ENCODE measurements around the gene SLC22A14. TPM values are rescaled to one million over a fixed set of nuclear protein-coding genes. Genes with fewer than 3 reads are reported as not detected.

SLC22A14 gene
- total RNA-seq, 4 donors from 2014 or later: 0.19 to 0.53 TPM; not detected in 2

- Histone ChIP-seq H3K9me3 (no peaks in the 10 kb centered on the region), H3K36me3 (peaks cover 0 to 4% (median 0%) of the 10 kb centered on the region in 3 donors), H3K4me1 (peaks cover 0 to 10% (median 4%) of the 10 kb centered on the region in 3 donors), H3K27ac (no peak overlapping the region), H3K27me3 (no peaks in the 10 kb centered on the region), H3K4me3 (no peak overlapping the region)
- WGBS, 2 donors: 70 to 87% methylated on average over 1 of the region's 1 CpG
- DNase-seq: no peak
- intact Hi-C loops (cut with DNase I): no loop called here
- TF ChIP-seq POLR2A (IDR thresholded peaks at IDR 0.05) (no peak), CTCF (IDR thresholded peaks at IDR 0.05) (no peak)
These were observed 13.6 kb upstream of the SLC22A14 start for GRCh38 chr3:38268522-38268921.

- H3K4me3 ChIP-seq: no peak overlapping the region
- no peak overlapping the region for H3K27ac ChIP-seq
- H3K36me3 ChIP-seq: peaks cover 0 to 21% (median 0%) of the 10 kb centered on the region in 3 donors
- intact Hi-C loops (cut with DNase I): no loop called here
- no peaks in the 10 kb centered on the region for H3K9me3 ChIP-seq
- H3K4me1 ChIP-seq: no peaks in the 10 kb centered on the region
- no peaks in the 10 kb centered on the region for H3K27me3 ChIP-seq
- WGBS, 2 donors: 90 to 94% methylated on average over 3 of the region's 3 CpGs
- DNase-seq: no peak
- TF ChIP-seq POLR2A (IDR thresholded peaks at IDR 0.05) (no peak), CTCF (IDR thresholded peaks at IDR 0.05) (no peak)
These were observed 11.5 kb upstream of the SLC22A14 start for GRCh38 chr3:38270606-38271005.

GRCh38 chr3:38271553-38271952 lies 10.5 kb upstream of the SLC22A14 start:
- Histone ChIP-seq H3K4me3 (no peak overlapping the region), H3K4me1 (no peaks in the 10 kb centered on the region), H3K9me3 (no peaks in the 10 kb centered on the region), H3K27me3 (no peaks in the 10 kb centered on the region), H3K27ac (no peak overlapping the region), H3K36me3 (peaks cover 0 to 26% (median 0%) of the 10 kb centered on the region in 3 donors)
- no peak for TF ChIP-seq CTCF (IDR thresholded peaks at IDR 0.05)
- TF ChIP-seq POLR2A (IDR thresholded peaks at IDR 0.05): no peak
- no peak for DNase-seq
- intact Hi-C loops (cut with DNase I): no loop called here
- 78 to 93% methylated on average over 4 to 5 of the region's 5 CpGs for WGBS, 2 donors

- 96 to 98% methylated on average over 4 to 10 of the region's 21 CpGs for WGBS, 2 donors
- peaks cover 0 to 43% (median 0%) of the 10 kb centered on the region in 3 donors for H3K36me3 ChIP-seq
- no peak overlapping the region for H3K27ac ChIP-seq
- TF ChIP-seq CTCF (IDR thresholded peaks at IDR 0.05) (no peak), POLR2A (IDR thresholded peaks at IDR 0.05) (no peak)
- DNase-seq: no peak
- intact Hi-C loops (cut with DNase I): no loop called here
- no peaks in the 10 kb centered on the region for H3K4me1 ChIP-seq
- H3K27me3 ChIP-seq: no peaks in the 10 kb centered on the region
- no peaks in the 10 kb centered on the region for H3K9me3 ChIP-seq
- no peak overlapping the region for H3K4me3 ChIP-seq
These were observed 7.0 kb upstream of the SLC22A14 start for GRCh38 chr3:38274864-38275649.

- DNase-seq: no peak
- no peak for TF ChIP-seq CTCF (IDR thresholded peaks at IDR 0.05)
- TF ChIP-seq POLR2A (IDR thresholded peaks at IDR 0.05): no peak
- H3K4me3 ChIP-seq: no peak overlapping the region
- no peak overlapping the region for H3K27ac ChIP-seq
- H3K36me3 ChIP-seq: peaks cover 0 to 43% (median 0%) of the 10 kb centered on the region in 3 donors
- no peaks in the 10 kb centered on the region for H3K27me3 ChIP-seq
- intact Hi-C loops (cut with DNase I): no loop called here
- no peaks in the 10 kb centered on the region for H3K4me1 ChIP-seq
- H3K9me3 ChIP-seq: no peaks in the 10 kb centered on the region
- WGBS, 2 donors: 100% methylated on average over 1 of the region's 8 CpGs; no CpG with 5 or more reads in 1 of the 2 donors
These were observed 6.4 kb upstream of the SLC22A14 start for GRCh38 chr3:38275658-38276057.
